Measurements from ENCODE around the gene L3MBTL3.

The L3MBTL3 gene

GRCh38 chr6:130026859-130027258 lies 8.5 kb downstream of the L3MBTL3 start:
- no peak for DNase-seq (ENCODE audit: low read depth, low spot score)

- no peak for DNase-seq (ENCODE audit: low read depth, low spot score)
Measured at GRCh38 chr6:130027948-130028347, 9.6 kb downstream of the L3MBTL3 start.

- DNase-seq (ENCODE audit: low read depth, low spot score): no peak
Measured at GRCh38 chr6:130029163-130029562, 10.8 kb downstream of the L3MBTL3 start.

- DNase-seq (ENCODE audit: low read depth, low spot score): no peak
Measured at GRCh38 chr6:130032758-130033340, 14.5 kb downstream of the L3MBTL3 start.

GRCh38 chr6:130033949-130034348 lies 15.6 kb downstream of the L3MBTL3 start:
- DNase-seq (ENCODE audit: low read depth, low spot score): no peak

GRCh38 chr6:130034378-130035146 lies 16.2 kb downstream of the L3MBTL3 start:
- DNase-seq (ENCODE audit: low read depth, low spot score): no peak

- DNase-seq (ENCODE audit: low read depth, low spot score): no peak
Measured at GRCh38 chr6:130035211-130035610, 16.8 kb downstream of the L3MBTL3 start.

- no peak for DNase-seq (ENCODE audit: low read depth, low spot score)
Measured at GRCh38 chr6:130037207-130037811, 18.9 kb downstream of the L3MBTL3 start.

- no peak for DNase-seq (ENCODE audit: low read depth, low spot score)
Measured at GRCh38 chr6:130041594-130041993, 23.2 kb downstream of the L3MBTL3 start.

GRCh38 chr6:130043344-130043743 lies 25.0 kb downstream of the L3MBTL3 start:
- DNase-seq (ENCODE audit: low read depth, low spot score): no peak

GRCh38 chr6:130045622-130046021 lies 27.2 kb downstream of the L3MBTL3 start:
- DNase-seq (ENCODE audit: low read depth, low spot score): no peak

- DNase-seq (ENCODE audit: low read depth, low spot score): no peak
Measured at GRCh38 chr6:130046671-130047070, 28.3 kb downstream of the L3MBTL3 start.

- DNase-seq (ENCODE audit: low read depth, low spot score): no peak
Measured at GRCh38 chr6:130047088-130047995, 29.0 kb downstream of the L3MBTL3 start.

GRCh38 chr6:130050230-130050629 lies 31.8 kb downstream of the L3MBTL3 start:
- DNase-seq (ENCODE audit: low read depth, low spot score): no peak

- no peak for DNase-seq (ENCODE audit: low read depth, low spot score)
Measured at GRCh38 chr6:130054725-130055124, 36.3 kb downstream of the L3MBTL3 start.

- DNase-seq (ENCODE audit: low read depth, low spot score): no peak
Measured at GRCh38 chr6:130055271-130055670, 36.9 kb downstream of the L3MBTL3 start.

- DNase-seq (ENCODE audit: low read depth, low spot score): no peak
Measured at GRCh38 chr6:130057495-130057894, 39.1 kb downstream of the L3MBTL3 start.

GRCh38 chr6:130063806-130064205 lies 45.4 kb downstream of the L3MBTL3 start:
- no peak for DNase-seq (ENCODE audit: low read depth, low spot score)

GRCh38 chr6:130065609-130066156 lies 47.3 kb downstream of the L3MBTL3 start:
- DNase-seq (ENCODE audit: low read depth, low spot score): no peak

GRCh38 chr6:130069485-130069884 lies 51.1 kb downstream of the L3MBTL3 start:
- DNase-seq (ENCODE audit: low read depth, low spot score): no peak

GRCh38 chr6:130070326-130070725 lies 51.9 kb downstream of the L3MBTL3 start:
- DNase-seq (ENCODE audit: low read depth, low spot score): no peak

- DNase-seq (ENCODE audit: low read depth, low spot score): no peak
Measured at GRCh38 chr6:130070792-130071191, 52.4 kb downstream of the L3MBTL3 start.

Measured in ELF-1 (cell line).